ENCODE data around the gene ZBTB7C. TPM values are rescaled to one million over a fixed set of nuclear protein-coding genes. Genes with fewer than 3 reads are reported as not detected.

The ZBTB7C gene
- total RNA-seq, 4 donors from 2014 or later: 26.0 to 50.6 (median 46.2) TPM

GRCh38 chr18:48374423-48375149 is 34.6 kb downstream of the ZBTB7C start:
- H3K4me1 ChIP-seq: peaks cover 11% of the 10 kb centered on the region
- peak overlapping the region; percentile 44 for H3K27ac ChIP-seq
- no peaks in the 10 kb centered on the region for H3K27me3 ChIP-seq
- no peaks in the 10 kb centered on the region for H3K9me3 ChIP-seq
- TF ChIP-seq POLR2A (IDR thresholded peaks at IDR 0.05) (no peak), CTCF (IDR thresholded peaks at IDR 0.05) (no peak), POLR2AphosphoS5 (IDR thresholded peaks at IDR 0.05) (no peak), EP300 (IDR thresholded peaks at IDR 0.05) (no peak)
- no peak overlapping the region for H3K4me3 ChIP-seq
- DNase-seq (ENCODE audit: low spot score in 2 of 2): no peak
- H3K36me3 ChIP-seq: no peaks in the 10 kb centered on the region
- 49% methylated on average over 7 of the region's 7 CpGs for WGBS

- Histone ChIP-seq H3K36me3 (no peaks in the 10 kb centered on the region), H3K4me3 (no peak overlapping the region), H3K4me1 (peaks cover 11% of the 10 kb centered on the region), H3K27ac (no peak overlapping the region), H3K27me3 (no peaks in the 10 kb centered on the region), H3K9me3 (no peaks in the 10 kb centered on the region)
- TF ChIP-seq POLR2AphosphoS5 (IDR thresholded peaks at IDR 0.05) (no peak), POLR2A (IDR thresholded peaks at IDR 0.05) (no peak), CTCF (IDR thresholded peaks at IDR 0.05) (no peak), EP300 (IDR thresholded peaks at IDR 0.05) (no peak)
- 97% methylated on average over 6 of the region's 7 CpGs for WGBS
- peak in 1 of 2 donors; percentile 43 for DNase-seq (ENCODE audit: low spot score in 2 of 2)
These were observed 37.2 kb downstream of the ZBTB7C start for GRCh38 chr18:48371854-48372602.

- Histone ChIP-seq H3K4me1 (no peaks in the 10 kb centered on the region), H3K27me3 (no peaks in the 10 kb centered on the region), H3K36me3 (no peaks in the 10 kb centered on the region), H3K9me3 (no peaks in the 10 kb centered on the region), H3K4me3 (no peak overlapping the region), H3K27ac (no peak overlapping the region)
- DNase-seq (ENCODE audit: low spot score in 2 of 2): peak in 1 of 2 donors; percentile 35
- TF ChIP-seq POLR2A (IDR thresholded peaks at IDR 0.05): no peak
- 85% methylated on average over 4 of the region's 4 CpGs for WGBS
These were observed 41.6 kb downstream of the ZBTB7C start for GRCh38 chr18:48367557-48367956.

GRCh38 chr18:48365965-48366364 is 43.2 kb downstream of the ZBTB7C start:
- H3K4me1 ChIP-seq: no peaks in the 10 kb centered on the region
- H3K27me3 ChIP-seq: no peaks in the 10 kb centered on the region
- TF ChIP-seq POLR2A (IDR thresholded peaks at IDR 0.05) (no peak), EP300 (IDR thresholded peaks at IDR 0.05) (no peak), CTCF (IDR thresholded peaks at IDR 0.05) (no peak), POLR2AphosphoS5 (IDR thresholded peaks at IDR 0.05) (no peak)
- no peaks in the 10 kb centered on the region for H3K36me3 ChIP-seq
- H3K9me3 ChIP-seq: no peaks in the 10 kb centered on the region
- DNase-seq (ENCODE audit: low spot score in 2 of 2): no peak
- H3K27ac ChIP-seq: no peak overlapping the region
- H3K4me3 ChIP-seq: no peak overlapping the region

GRCh38 chr18:48364146-48364545 is 45.0 kb downstream of the ZBTB7C start:
- 92% methylated on average over 5 of the region's 5 CpGs for WGBS
- DNase-seq (ENCODE audit: low spot score in 2 of 2): peak in 1 of 2 donors; percentile 66

More at GRCh38 chr18:48364146-48364545, 45.0 kb downstream of the ZBTB7C start:
- no peak overlapping the region for H3K27ac ChIP-seq
- H3K9me3 ChIP-seq: no peaks in the 10 kb centered on the region
- no peak overlapping the region for H3K4me3 ChIP-seq
- no peak for TF ChIP-seq CTCF (IDR thresholded peaks at IDR 0.05)
- no peak for TF ChIP-seq POLR2AphosphoS5 (IDR thresholded peaks at IDR 0.05)
- TF ChIP-seq EP300 (IDR thresholded peaks at IDR 0.05): no peak
- TF ChIP-seq POLR2A (IDR thresholded peaks at IDR 0.05): no peak
- H3K4me1 ChIP-seq: no peaks in the 10 kb centered on the region
- no peaks in the 10 kb centered on the region for H3K36me3 ChIP-seq
- H3K27me3 ChIP-seq: no peaks in the 10 kb centered on the region
